Activated CD4-positive, alpha-beta T cell treated with anti-CD3 and anti-CD28 coated beads, Interleukin-2, amount 10 ng/mL, durations not matched to agents 24 days and 14 days (primary cell): ENCODE results near the gene ELP4. TPM values are rescaled to one million over a fixed set of nuclear protein-coding genes. Genes with fewer than 3 reads are reported as not detected.

ENCODE experiments used
- DNase-seq: peaks from one replicate; pipeline ENCODE4 v3.0.0; 2022
- H3K27ac Mint-ChIP-seq: one replicate; pipeline ENCODE4 v1.8.0; 2022; ENCODE audit warnings: mild to moderate bottlenecking, mixed read lengths
- H3K27me3 Mint-ChIP-seq: one replicate; pipeline ENCODE4 v1.8.0; 2022; ENCODE audit warnings: mixed read lengths
- H3K36me3 Mint-ChIP-seq: one replicate; pipeline ENCODE4 v1.8.0; 2022; ENCODE audit warnings: low read depth, mild to moderate bottlenecking, mixed read lengths
- H3K4me1 Mint-ChIP-seq: one replicate; pipeline ENCODE4 v1.8.0; 2021; ENCODE audit warnings: mixed read lengths
- H3K4me3 Mint-ChIP-seq: one replicate; pipeline ENCODE4 v1.8.0; 2022; ENCODE audit warnings: mild to moderate bottlenecking, moderate library complexity, mixed read lengths
- H3K9me3 Mint-ChIP-seq: one replicate; pipeline ENCODE4 v1.8.0; 2021; ENCODE audit warnings: mixed read lengths
- intact Hi-C: fragments of 100-400 bp; cut with micrococcal nuclease; formaldehyde crosslinking; loops from one replicate; pipeline ENCODE4 v1.15.1; 2023
- total RNA-seq: library from RNA; stranded (reverse); gene quantifications from 2 replicates; pipeline ENCODE4 v1.2.3, GENCODE V29; 2022

Gene ELP4
- total RNA-seq, 1 donor from 2014 or later, result 17.4 TPM

DNA sequence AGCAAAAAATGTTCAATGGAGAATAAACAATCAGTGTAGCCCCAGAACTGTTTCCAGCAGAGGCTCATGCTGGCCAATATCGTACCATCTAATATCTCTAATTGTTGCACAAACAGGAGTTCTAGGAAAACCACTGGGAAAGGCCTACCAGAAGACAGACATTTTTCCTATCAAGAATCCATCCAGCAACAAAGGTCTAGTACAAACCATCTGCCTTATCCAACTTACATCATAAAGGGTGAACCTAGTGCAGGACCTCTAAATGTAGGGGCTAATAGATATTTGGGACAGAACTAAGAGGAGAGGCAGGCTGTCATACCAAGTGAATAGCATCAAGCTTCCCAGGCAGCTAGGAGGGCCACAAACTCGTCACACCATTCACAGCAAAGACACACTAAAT, 282.9 kb downstream of the ELP4 start:
- Mint-ChIP-seq H3K27ac (no peak overlapping the region), H3K4me3 (no peak overlapping the region), H3K27me3 (peaks cover 44% of the 10 kb centered on the region), H3K36me3 (no peaks in the 10 kb centered on the region), H3K9me3 (no peaks in the 10 kb centered on the region), H3K4me1 (peaks cover 4% of the 10 kb centered on the region)
- no peak for DNase-seq
- intact Hi-C loops, result no loop called here

DNA sequence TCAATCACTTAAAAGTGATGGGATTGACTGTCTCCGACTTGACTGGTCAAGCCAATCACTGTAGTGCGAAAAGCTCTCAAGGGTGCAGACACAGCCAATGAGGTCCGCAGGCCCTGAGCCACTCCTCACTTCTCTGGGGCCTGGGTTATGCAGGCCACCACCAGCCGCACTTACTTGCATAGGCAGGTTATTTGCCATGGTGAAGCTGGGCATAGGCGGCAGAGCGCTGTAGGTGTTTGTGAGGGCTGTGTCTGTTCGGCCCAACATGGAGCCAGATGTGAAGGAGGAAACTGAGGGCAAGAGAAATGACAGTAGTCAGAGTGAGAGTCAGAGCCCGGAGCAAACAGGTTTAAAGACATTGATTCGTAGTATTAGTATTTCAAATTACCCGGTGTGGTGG, 283.7 kb downstream of the ELP4 start:
- no peak overlapping the region for H3K4me3 Mint-ChIP-seq
- peaks cover 3% of the 10 kb centered on the region for H3K9me3 Mint-ChIP-seq
- H3K4me1 Mint-ChIP-seq, result peaks cover 7% of the 10 kb centered on the region
- no peak overlapping the region for H3K27ac Mint-ChIP-seq
- no peak for DNase-seq
- intact Hi-C loops, result no loop called here
- peaks cover 3% of the 10 kb centered on the region for H3K36me3 Mint-ChIP-seq
- peaks cover 49% of the 10 kb centered on the region for H3K27me3 Mint-ChIP-seq

GRCh38 chr11:31794548-31794947, 285.0 kb downstream of the ELP4 start:
- no peak overlapping the region for H3K27ac Mint-ChIP-seq
- peaks cover 57% of the 10 kb centered on the region for H3K27me3 Mint-ChIP-seq
- H3K9me3 Mint-ChIP-seq, result peaks cover 3% of the 10 kb centered on the region
- no peak overlapping the region for H3K4me3 Mint-ChIP-seq
- intact Hi-C loops, result no loop called here
- peaks cover 3% of the 10 kb centered on the region for H3K36me3 Mint-ChIP-seq
- peaks cover 7% of the 10 kb centered on the region for H3K4me1 Mint-ChIP-seq
- DNase-seq, result no peak

- intact Hi-C loops, result no loop called here
- Mint-ChIP-seq H3K4me3 (no peak overlapping the region), H3K4me1 (peaks cover 12% of the 10 kb centered on the region), H3K36me3 (peaks cover 6% of the 10 kb centered on the region), H3K9me3 (peaks cover 13% of the 10 kb centered on the region), H3K27ac (no peak overlapping the region), H3K27me3 (peaks cover 65% of the 10 kb centered on the region)
- DNase-seq, result no peak
These were observed 286.3 kb downstream of the ELP4 start for GRCh38 chr11:31795706-31796498.

DNA sequence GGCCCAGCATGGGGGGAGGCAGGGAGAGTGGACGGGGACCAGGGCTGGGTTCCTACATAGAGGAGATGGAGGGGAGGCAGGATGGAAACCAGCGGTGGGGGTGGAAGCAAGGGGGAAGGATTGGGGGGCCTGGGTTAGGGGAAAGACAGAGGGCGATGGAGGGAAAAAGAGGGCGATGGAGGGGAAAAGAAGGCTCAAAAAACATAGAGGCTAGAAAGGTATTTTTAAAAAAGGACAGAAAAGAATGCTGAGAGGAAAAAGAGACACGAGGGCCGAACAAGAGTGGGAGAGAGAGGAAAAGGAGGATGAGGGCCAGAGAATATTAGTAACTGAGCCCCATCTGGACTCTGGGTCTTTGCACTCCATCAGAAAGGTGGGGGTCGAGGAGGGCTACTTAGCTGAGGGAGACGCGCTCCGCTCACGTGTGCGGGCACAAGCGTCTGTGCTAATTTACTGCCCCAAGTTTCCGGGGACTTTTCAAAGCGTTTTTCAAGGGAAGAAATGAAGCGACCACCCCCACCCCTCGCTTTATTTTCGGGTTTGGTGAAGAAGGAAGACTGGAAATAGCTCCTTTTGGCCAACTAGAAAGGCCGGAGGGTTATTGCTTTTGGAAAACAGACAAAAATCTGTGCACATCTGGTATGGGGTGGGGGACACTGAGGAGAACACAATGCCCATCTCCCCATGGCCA, 287.1 kb downstream of the ELP4 start:
- Mint-ChIP-seq H3K36me3 (peaks cover 6% of the 10 kb centered on the region), H3K27me3 (peaks cover 67% of the 10 kb centered on the region), H3K4me1 (peaks cover 12% of the 10 kb centered on the region), H3K9me3 (peaks cover 13% of the 10 kb centered on the region), H3K4me3 (no peak overlapping the region), H3K27ac (no peak overlapping the region)
- no peak for DNase-seq
- intact Hi-C loops, result no loop called here

DNA sequence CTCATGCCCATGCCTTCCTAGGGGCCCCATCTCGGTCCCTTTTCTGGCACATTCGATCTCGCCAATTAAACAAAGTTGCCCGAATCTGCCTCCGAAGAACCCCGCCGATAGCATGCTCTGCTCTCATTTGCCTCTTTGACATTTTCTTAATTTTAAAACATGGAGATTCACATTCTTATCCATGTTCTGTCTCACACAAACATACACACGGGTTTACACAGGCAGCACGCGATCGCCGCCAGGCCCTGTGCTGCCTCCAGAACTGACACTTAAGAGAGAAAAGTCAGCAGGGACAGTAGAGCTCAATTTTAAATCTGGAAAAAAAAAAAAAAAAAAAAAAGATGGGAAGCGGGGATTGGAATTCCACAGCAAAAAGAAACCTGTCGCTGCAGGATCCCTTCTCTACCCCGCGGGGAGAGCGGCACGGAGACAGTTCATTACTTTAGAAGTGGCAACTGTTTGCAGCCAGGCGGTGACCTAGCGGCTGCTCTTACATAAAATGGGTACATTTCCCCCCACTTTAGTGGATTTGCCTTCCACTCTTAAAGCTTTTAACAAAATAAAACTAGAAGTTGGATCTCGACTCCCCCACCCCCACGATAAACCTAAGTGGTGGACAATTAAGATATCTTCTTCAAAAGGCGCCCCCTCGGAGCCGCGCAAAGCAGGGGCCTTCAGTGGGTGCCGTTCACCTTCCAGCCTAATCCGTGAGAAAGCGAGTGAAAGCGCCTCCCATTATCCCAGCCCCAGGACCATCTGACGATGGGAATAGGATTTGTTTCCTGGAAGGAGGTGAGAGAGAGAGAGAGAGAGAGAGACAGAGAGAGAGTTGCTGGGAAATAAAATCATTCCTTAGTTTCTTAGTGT, 287.9 kb downstream of the ELP4 start:
- intact Hi-C loops, result no loop called here
- Mint-ChIP-seq H3K27ac (peak overlapping the region; percentile 20), H3K9me3 (peaks cover 13% of the 10 kb centered on the region), H3K36me3 (peaks cover 6% of the 10 kb centered on the region), H3K27me3 (peaks cover 71% of the 10 kb centered on the region), H3K4me3 (peak overlapping the region; percentile 44), H3K4me1 (peaks cover 12% of the 10 kb centered on the region)
- DNase-seq, result no peak

- H3K4me3 Mint-ChIP-seq, result peak overlapping the region; percentile 44
- no peak overlapping the region for H3K27ac Mint-ChIP-seq
- no peak for DNase-seq
- H3K36me3 Mint-ChIP-seq, result peaks cover 6% of the 10 kb centered on the region
- intact Hi-C loops, result no loop called here
- peaks cover 75% of the 10 kb centered on the region for H3K27me3 Mint-ChIP-seq
- peaks cover 16% of the 10 kb centered on the region for H3K9me3 Mint-ChIP-seq
- H3K4me1 Mint-ChIP-seq, result peaks cover 12% of the 10 kb centered on the region
These were observed 288.5 kb downstream of the ELP4 start for GRCh38 chr11:31798057-31798553.

GRCh38 chr11:31798554-31799434, 289.2 kb downstream of the ELP4 start:
- intact Hi-C loops, result no loop called here
- H3K36me3 Mint-ChIP-seq, result peaks cover 6% of the 10 kb centered on the region
- peaks cover 79% of the 10 kb centered on the region for H3K27me3 Mint-ChIP-seq
- DNase-seq, result no peak
- no peak overlapping the region for H3K4me3 Mint-ChIP-seq
- H3K27ac Mint-ChIP-seq, result no peak overlapping the region
- H3K9me3 Mint-ChIP-seq, result peaks cover 23% of the 10 kb centered on the region
- H3K4me1 Mint-ChIP-seq, result peaks cover 12% of the 10 kb centered on the region

DNA sequence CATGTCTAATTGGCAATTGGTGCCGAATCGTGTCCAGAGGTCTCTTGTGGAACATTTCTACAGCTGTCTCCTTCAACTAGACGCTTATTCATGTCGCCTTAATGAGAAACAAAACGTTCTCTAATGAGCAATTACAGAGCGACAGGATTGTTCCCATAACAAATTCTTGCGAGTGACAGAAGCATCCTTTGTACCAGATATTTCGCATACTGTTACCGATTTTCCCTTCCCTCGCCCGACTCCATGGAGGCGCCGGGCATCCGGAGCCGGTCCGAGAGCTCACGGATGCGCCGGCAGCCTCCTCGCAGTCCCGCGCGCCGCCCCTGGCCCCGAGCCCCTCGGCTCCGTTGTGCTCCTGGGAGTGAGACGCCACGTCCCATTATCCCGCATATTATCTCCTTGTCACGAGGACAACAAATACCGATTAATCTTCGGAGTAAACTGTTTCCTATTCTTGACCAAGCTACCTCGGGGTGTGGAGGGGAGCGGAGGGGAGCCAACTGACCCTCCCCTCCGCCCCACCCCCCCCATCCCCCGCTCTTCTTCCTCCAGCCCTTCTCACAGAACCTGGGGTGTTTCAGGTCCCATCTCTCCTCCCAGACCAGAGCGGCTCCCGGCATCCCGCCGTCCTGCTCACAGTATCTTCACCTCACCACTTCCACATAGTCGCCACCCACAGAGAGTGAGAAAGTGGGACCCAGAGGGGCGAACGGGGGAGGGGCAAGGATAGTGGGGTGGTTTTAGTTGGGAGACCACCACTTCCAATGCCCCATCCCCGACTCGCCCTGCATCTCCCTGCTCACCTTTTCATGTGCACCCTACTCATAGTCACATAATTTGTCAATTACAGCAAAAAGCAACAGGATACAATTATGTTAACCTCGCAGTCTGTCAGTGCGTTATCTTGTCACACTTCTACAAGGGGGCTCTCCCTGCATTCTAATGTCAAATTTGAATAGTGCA, 290.1 kb downstream of the ELP4 start:
- Mint-ChIP-seq H3K36me3 (peaks cover 8% of the 10 kb centered on the region), H3K4me1 (peaks cover 17% of the 10 kb centered on the region)

GRCh38 chr11:31800398-31801265, 291.1 kb downstream of the ELP4 start:
- Mint-ChIP-seq H3K27me3 (peaks cover 83% of the 10 kb centered on the region), H3K4me3 (no peak overlapping the region), H3K9me3 (peaks cover 30% of the 10 kb centered on the region), H3K27ac (peak overlapping the region; percentile 15), H3K36me3 (peaks cover 9% of the 10 kb centered on the region), H3K4me1 (peaks cover 19% of the 10 kb centered on the region)
- intact Hi-C loops, result loop anchor here (5.0 kb wide), 1 partner anchor 637 kb away; the partner anchor contains the start of gene WT1
- peak; percentile 54 for DNase-seq

More for the DNA sequence above, 290.1 kb downstream of the ELP4 start:
- intact Hi-C loops, result loop anchor here (5.0 kb wide), 1 partner anchor 638 kb away; the partner anchor contains the start of gene WT1
- Mint-ChIP-seq H3K9me3 (peaks cover 29% of the 10 kb centered on the region), H3K27me3 (peaks cover 84% of the 10 kb centered on the region), H3K27ac (peak overlapping the region; percentile 15), H3K4me3 (peak overlapping the region; percentile 6)
- DNase-seq, result peak; percentile 50

DNA sequence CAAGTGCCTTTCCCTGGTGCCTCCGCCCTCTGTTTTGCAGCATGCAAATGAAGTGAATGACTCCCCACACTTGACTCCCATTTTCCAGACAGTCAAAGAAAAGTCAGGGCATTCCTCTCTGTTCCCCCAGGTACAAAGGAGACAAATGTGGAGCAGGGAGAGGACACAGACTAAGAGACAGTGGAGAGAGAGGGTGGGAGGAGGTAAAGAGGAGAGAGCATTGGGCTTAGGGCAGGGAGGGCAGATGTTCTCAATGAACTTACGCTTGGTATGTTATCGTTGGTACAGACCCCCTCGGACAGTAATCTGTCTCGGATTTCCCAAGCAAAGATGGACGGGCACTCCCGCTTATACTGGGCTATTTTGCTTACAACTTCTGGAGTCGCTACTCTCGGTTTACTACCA, 291.7 kb downstream of the ELP4 start:
- Mint-ChIP-seq H3K4me3 (no peak overlapping the region), H3K9me3 (peaks cover 30% of the 10 kb centered on the region), H3K27ac (no peak overlapping the region), H3K4me1 (peaks cover 19% of the 10 kb centered on the region), H3K36me3 (peaks cover 9% of the 10 kb centered on the region), H3K27me3 (peaks cover 78% of the 10 kb centered on the region)
- DNase-seq, result no peak
- intact Hi-C loops, result loop anchor here (5.0 kb wide), 1 partner anchor 636 kb away; the partner anchor contains the start of gene WT1
